ENCODE results near the gene TCFL5.

TCFL5 gene

GRCh38 chr20:62888406-62888805 is 26.8 kb upstream of the TCFL5 start:
- peak overlapping the region; percentile 82 for H3K27ac ChIP-seq

GRCh38 chr20:62887860-62888239 is 26.2 kb upstream of the TCFL5 start:
- TF ChIP-seq CTCF (conservative IDR thresholded peaks at IDR 0.05), result no peak
- peak overlapping the region; percentile 82 for H3K27ac ChIP-seq

More at GRCh38 chr20:62888406-62888805, 26.8 kb upstream of the TCFL5 start:
- no peak for TF ChIP-seq CTCF (conservative IDR thresholded peaks at IDR 0.05)

DNA sequence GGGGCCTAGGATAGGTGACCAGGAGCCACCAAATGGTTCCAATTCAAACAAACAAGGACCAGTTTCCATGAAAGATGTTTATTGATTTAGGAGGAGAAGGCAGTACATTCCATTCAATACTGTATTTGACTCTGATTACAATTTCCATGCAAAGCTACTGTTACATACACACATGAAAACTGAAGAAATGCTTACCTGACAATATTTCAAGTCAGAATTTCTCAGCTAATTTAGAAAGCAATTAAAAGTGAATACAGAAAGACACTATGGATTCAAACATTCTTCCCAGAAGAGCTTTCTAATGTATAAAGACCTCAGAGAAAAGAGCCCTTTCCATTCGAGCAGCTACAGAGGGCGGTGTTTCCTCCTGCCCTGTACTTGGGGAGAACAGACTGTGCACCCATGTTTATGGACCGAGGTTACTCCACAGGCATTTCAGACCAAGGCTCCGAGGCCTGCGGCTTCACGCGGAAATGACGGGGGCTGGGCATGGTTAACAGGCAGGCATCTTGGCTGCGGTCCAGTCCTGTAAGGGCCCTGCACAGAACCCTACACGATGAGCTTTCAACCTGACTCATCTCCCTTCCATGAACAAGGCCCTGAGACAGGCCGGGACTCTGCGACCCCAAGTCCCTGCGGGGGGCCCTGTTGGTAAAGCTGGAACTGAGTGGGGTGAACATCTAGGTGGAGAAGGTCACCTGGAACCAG is 25.7 kb upstream of the TCFL5 start:
- TF ChIP-seq CTCF (conservative IDR thresholded peaks at IDR 0.05), result no peak; the same call in 1 of the 2 replicates
- peak overlapping the region; percentile 82 for H3K27ac ChIP-seq

DNA sequence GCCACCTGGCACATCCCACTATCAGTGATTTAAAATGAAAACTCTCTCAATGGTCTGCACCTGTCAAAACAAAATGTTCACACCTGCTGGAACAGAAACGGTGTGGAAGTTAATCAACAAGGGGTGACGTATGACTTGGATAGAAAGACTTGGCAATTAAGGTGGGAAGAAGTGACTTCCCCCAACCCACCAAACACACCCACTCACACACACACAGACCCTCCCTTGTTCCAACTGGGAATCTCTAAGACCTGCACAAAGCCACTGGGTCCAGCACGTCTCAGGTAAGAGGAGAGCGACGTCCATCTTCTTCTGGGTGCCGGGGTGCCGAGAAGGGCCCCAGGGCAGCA is 25.1 kb upstream of the TCFL5 start:
- no peak for TF ChIP-seq CTCF (conservative IDR thresholded peaks at IDR 0.05)
- H3K27ac ChIP-seq, result peak overlapping the region; percentile 82

DNA sequence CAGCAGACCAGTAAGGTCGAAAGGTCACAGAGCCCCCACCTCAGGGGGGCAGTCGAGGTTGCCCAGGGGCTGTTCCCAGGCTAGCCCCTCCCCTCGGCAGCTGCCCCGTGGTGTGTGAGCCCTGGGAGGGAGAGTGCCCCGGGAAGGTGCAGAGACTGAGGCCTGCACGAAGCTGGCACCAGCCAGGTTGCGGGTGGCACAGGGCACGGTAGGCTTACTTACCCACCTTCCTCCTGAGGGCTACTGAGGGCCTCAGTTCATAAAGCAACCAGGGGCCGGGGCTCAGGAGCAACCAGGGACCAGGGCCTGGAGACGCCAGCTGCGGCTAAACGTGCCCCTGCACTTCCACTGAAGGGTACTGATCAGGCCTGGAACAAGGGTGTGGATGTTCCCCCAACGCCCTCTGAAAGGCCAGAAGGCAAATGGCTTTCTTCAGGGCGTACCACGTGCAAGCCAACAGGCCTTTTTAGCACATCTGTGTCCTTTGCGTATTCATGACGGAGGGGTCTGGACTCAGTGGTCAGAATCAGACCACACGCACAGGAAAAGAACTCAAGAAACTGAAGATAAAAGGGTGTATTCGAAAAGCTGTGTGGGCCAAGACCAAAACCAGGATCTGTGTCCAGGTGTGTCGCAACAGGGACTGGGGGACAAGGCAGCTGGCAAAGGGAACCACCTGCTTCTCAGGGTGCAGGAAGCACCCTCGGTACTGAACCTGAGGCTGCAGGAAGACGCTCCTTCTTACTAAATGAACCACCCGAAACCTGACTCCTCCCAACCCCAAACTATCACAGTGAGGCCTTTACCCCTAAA is 24.5 kb upstream of the TCFL5 start:
- H3K27ac ChIP-seq, result peak overlapping the region; percentile 82
- no peak for TF ChIP-seq CTCF (conservative IDR thresholded peaks at IDR 0.05)

DNA sequence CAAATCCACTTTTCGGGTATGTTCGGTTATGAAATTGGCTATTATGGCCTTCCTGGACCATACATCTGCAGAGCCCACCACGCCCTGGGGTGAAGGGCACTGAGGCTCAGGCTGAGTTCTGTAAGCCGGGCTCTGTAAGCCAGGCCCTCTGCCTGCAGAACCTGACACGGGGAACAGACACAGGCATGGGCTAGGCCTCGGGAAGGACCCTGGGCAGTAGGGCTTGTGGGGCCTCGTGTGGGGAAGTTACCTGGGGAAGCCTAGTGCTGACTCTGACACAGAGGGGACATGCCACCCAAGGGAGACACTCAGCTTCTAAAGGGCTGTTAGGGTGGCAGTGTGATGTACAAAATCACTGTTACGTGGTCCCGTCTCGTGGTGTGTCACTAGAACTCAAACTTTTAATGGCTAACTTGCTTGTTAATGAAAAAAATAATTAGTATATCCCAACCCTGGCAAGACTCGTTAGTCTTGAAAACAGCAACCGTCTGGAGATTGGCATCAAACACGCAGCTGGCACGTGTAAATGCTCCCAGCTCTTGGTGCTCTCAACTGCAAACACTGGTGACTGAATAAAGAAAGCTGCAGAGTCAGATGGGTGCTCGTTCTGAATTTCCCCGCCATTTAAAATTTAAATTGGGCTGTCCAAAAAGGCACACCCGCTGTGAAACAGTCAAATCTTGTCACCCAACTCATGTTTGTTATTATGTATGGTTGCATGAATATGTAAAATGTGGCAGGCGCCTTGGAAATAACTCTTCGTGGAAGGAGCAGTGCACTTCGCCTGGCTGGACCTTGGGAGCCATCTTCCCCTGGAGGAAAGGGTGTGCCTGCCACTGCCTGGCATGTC is 23.6 kb upstream of the TCFL5 start:
- TF ChIP-seq CTCF (conservative IDR thresholded peaks at IDR 0.05), result no peak
- H3K27ac ChIP-seq, result peak overlapping the region; percentile 82; the same call in 1 of the 2 replicates

DNA sequence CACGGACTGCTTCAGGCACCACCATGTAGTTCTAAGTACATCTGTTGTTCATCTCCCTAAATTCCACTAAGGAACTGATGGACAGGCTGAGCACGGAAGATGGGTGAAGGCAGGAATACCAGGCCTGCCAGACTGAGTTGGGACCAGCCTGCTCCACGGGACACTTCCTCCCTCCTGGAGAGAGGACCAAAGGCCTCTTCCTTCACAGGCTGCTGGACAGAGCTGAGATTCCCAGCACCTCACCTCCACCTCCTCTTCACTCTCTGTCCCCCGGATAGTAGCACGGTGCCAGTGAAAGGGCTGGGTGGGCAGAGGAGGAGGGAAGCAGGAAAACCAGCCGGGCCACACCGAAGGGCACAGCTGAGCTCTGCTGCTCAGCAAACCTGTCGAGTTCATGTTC is 22.9 kb upstream of the TCFL5 start:
- H3K27ac ChIP-seq, result no peak overlapping the region
- no peak for TF ChIP-seq CTCF (conservative IDR thresholded peaks at IDR 0.05)
